ENCODE measurements around the gene COX7A2L.
"Not testable (repeated sequence)": the region's sequence is repeated elsewhere in the genome, so short reads cannot be mapped to it uniquely, and the experiment has no call there.

The COX7A2L gene

DNA sequence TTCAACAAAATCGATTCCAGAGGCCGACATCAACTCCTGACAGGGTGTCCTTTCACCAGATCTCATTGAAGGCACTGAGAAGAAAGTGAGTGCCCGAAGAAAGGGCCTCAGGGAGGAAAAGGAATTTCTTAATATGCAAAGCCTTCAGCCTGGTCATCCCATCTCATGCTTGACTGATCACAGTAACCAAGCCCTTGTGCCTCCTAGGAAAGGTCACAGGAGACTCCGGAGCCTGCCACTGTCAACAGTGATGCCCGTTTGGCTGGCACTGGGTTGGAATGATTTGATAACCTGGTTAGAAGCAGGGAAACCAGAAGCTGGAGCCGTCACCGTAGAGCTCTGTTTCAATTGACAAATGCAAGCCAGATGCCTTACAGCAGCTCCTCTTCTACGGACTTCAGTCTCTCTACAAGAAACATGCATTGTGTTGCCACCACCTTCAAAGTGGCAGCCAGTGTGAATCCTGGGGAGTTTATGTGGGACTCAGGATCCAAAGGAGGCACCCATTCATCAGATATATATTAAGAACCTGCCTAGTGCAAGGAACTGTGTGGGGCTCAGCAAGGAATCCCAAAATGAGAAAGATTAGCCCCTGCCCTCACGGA, 24.6 kb downstream of the COX7A2L start:
- no peak for DNase-seq (ENCODE audit: low spot score)
- in situ Hi-C loops (cut with MboI; ENCODE audit: low pct_unique_long_range_greater_than_20kb, low sequenced_read_pairs, unreplicated experiment), result no loop called here
- no peak for TF ChIP-seq CTCF (IDR thresholded peaks at IDR 0.05; ENCODE audit: extremely low read depth, insufficient read depth, missing control alignments)

DNA sequence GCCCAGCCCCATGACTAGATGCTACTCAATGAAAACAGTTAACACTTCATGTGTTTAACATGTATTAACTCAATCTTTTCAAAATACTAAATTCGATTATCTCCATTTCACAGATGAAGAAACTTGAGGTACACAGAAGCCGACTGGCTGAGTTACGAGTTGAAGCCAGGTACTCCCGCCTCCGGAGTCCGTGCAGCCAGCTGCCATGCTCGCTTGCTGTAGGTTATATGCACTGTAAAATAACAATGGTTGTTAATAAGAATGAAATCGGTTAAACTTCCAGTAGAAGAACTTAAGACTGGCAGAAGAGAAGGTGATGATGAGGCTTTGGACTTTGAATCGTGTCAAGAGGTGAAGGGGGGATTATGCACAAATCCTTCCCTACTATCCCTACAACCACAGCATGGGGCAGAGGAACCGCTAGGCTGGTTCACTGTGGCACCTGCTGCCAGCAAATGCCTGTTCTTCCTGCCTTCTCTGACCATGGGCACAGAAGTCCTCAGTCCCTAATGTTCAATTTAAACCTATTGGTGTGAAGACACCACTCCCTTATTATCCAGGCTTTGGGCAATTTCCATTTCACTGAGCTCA, 25.4 kb downstream of the COX7A2L start:
- DNase-seq (ENCODE audit: low spot score), result no peak
- in situ Hi-C loops (cut with MboI; ENCODE audit: low pct_unique_long_range_greater_than_20kb, low sequenced_read_pairs, unreplicated experiment), result no loop called here
- TF ChIP-seq CTCF (IDR thresholded peaks at IDR 0.05; ENCODE audit: extremely low read depth, insufficient read depth, missing control alignments), result no peak

DNA sequence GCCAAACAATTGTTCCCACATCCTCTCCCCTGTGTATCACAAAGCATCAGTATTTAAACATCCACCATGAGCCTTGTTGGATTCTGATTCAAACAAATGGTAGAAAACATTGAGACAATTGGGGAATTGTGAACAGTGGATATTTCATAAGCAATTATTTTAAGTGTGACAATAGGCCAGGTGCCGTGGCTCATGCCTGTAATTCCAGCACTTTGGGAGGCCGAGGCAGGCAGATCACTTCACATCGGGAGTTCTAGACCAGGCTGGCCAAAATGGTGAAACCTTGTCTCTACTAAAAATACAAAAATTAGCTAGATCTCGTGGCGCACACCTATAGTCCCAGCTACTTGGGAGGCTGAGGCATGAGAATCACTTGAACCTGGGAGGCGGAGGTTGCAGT, 26.2 kb downstream of the COX7A2L start:
- in situ Hi-C loops (cut with MboI; ENCODE audit: low pct_unique_long_range_greater_than_20kb, low sequenced_read_pairs, unreplicated experiment); DNase-seq (ENCODE audit: low spot score): not testable (repeated sequence)

DNA sequence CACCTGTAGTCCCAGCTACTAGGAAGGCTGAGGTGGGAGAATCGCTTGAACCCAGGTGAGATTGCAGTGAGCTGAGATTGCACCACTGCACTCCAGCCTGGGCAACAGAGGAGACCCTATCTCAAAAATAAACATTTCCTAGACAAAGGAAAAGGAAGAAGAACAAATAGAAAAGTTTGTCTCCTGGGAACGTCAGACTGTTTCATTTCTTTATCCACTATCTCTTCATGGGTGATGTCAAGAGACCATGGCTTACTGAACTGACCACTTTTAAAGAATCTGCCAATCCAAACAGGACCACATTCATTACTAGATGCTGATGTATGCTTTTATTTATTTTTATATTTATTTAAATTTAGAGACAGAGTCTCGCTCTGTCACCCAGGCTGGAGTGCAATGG, 26.8 kb downstream of the COX7A2L start:
- DNase-seq (ENCODE audit: low spot score), result no peak
- no peak for TF ChIP-seq CTCF (IDR thresholded peaks at IDR 0.05; ENCODE audit: extremely low read depth, insufficient read depth, missing control alignments)
- in situ Hi-C loops (cut with MboI; ENCODE audit: low pct_unique_long_range_greater_than_20kb, low sequenced_read_pairs, unreplicated experiment), result no loop called here

DNA sequence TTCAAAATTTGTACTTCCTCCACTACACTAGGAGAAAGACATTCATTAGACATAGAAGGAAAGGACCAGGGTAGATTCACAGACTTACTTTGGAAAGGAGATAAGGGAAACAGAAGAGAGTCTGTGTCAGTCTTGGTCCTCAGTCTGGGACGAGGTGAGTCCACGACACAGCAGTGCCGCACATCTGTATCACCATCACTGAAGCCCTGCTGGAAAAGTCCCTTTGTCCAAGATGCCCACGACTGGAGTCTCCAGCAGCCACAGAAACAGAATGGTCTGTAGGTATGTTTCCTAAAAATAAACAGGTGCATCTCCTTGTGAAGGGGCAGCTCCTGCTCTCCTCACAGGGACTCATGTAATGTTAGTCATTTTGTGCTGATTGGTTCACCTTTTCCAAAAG, 27.4 kb downstream of the COX7A2L start:
- in situ Hi-C loops (cut with MboI; ENCODE audit: low pct_unique_long_range_greater_than_20kb, low sequenced_read_pairs, unreplicated experiment), result no loop called here
- no peak for DNase-seq (ENCODE audit: low spot score)
- no peak for TF ChIP-seq CTCF (IDR thresholded peaks at IDR 0.05; ENCODE audit: extremely low read depth, insufficient read depth, missing control alignments)

- no peak for TF ChIP-seq CTCF (IDR thresholded peaks at IDR 0.05; ENCODE audit: extremely low read depth, insufficient read depth, missing control alignments)
- no peak for DNase-seq (ENCODE audit: low spot score)
- in situ Hi-C loops (cut with MboI; ENCODE audit: low pct_unique_long_range_greater_than_20kb, low sequenced_read_pairs, unreplicated experiment), result no loop called here
Measured at GRCh38 chr2:42332575-42332974, 28.4 kb downstream of the COX7A2L start.

DNA sequence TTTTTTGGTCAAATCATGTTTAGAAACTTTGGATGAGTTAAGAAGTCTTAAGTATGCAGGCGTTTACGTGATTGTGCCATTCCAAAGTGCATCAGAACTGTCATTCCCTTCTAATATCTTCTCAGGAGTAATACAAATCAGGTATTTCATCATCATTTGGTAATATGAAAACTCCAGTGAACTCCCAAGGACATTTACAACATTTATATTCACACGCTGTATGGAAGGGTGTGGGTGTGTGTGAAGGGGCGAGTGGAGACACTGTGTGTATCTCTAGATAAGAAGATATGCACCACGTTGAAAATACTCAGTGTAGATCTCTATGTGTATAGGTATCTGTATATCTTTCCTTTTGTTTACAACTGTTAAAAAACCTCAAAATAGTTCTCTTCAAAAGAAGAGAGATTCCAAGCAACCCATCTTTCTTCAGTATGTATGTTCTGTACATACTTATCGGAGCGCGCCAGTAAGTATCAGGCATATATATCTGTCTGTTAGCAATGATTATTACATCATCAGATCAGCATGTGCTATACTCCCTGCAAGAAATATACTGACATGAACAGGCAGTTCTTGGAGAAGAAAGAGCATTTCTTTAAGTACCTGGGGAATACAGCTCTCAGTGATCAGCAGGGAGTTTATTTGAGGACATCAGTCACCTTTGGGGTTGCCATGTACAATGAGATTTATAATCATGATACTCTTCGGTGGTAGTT, 29.3 kb downstream of the COX7A2L start:
- in situ Hi-C loops (cut with MboI; ENCODE audit: low pct_unique_long_range_greater_than_20kb, low sequenced_read_pairs, unreplicated experiment), result no loop called here
- DNase-seq (ENCODE audit: low spot score), result no peak
- TF ChIP-seq CTCF (IDR thresholded peaks at IDR 0.05; ENCODE audit: extremely low read depth, insufficient read depth, missing control alignments), result no peak
